ENCODE measurements around the gene ATP5IF1.
A peak's percentile ranks its signal among the peaks of the same experiment; 100 is the strongest.

Gene ATP5IF1

GRCh38 chr1:28233264-28233606, 2.7 kb upstream of the ATP5IF1 start:
- Histone ChIP-seq H3K9ac (ENCODE audit: low read depth in 1 of 2, low read length in 2 of 2) (no peak overlapping the region), H3K36me3 (ENCODE audit: control insufficient read depth in 1 of 2, insufficient read depth in 2 of 2, low read length in 2 of 2) (peaks cover 0 to 20% of the 10 kb centered on the region in 2 donors), H3K27me3 (ENCODE audit: control insufficient read depth in 1 of 2, insufficient read depth in 2 of 2, low read length in 2 of 2) (no peaks in the 10 kb centered on the region), H3K27ac (ENCODE audit: low read depth, low read length) (no peak overlapping the region), H3K9me3 (ENCODE audit: control insufficient read depth in 1 of 2, low read length in 2 of 2) (no peaks in the 10 kb centered on the region), H3K4me3 (ENCODE audit: low read depth in 1 of 2, low read length in 2 of 2) (peak overlapping the region; percentile 98 to 100), H3K4me1 (ENCODE audit: control insufficient read depth in 1 of 2, insufficient read depth in 2 of 2, low read length in 2 of 2) (peaks cover 14 to 35% of the 10 kb centered on the region in 2 donors)

- Histone ChIP-seq H3K4me3 (ENCODE audit: low read depth in 1 of 2, low read length in 2 of 2) (peak overlapping the region; percentile 82 to 98), H3K9me3 (ENCODE audit: control insufficient read depth in 1 of 2, low read length in 2 of 2) (no peaks in the 10 kb centered on the region), H3K36me3 (ENCODE audit: control insufficient read depth in 1 of 2, insufficient read depth in 2 of 2, low read length in 2 of 2) (peaks cover 8 to 12% of the 10 kb centered on the region in 2 donors), H3K9ac (ENCODE audit: low read depth in 1 of 2, low read length in 2 of 2) (peak overlapping the region; percentile 86 to 99), H3K27me3 (ENCODE audit: control insufficient read depth in 1 of 2, insufficient read depth in 2 of 2, low read length in 2 of 2) (no peaks in the 10 kb centered on the region), H3K4me1 (ENCODE audit: control insufficient read depth in 1 of 2, insufficient read depth in 2 of 2, low read length in 2 of 2) (peaks cover 23 to 31% of the 10 kb centered on the region in 2 donors), H3K27ac (ENCODE audit: low read depth, low read length) (peak overlapping the region; percentile 89)
These were observed 865 bp downstream of the ATP5IF1 start for GRCh38 chr1:28236656-28237322.

GRCh38 chr1:28239004-28239403, 3.1 kb downstream of the ATP5IF1 start:
- H3K36me3 ChIP-seq (ENCODE audit: control insufficient read depth in 1 of 2, insufficient read depth in 2 of 2, low read length in 2 of 2) = peaks cover 8 to 12% of the 10 kb centered on the region in 2 donors
- no peaks in the 10 kb centered on the region for H3K27me3 ChIP-seq (ENCODE audit: control insufficient read depth in 1 of 2, insufficient read depth in 2 of 2, low read length in 2 of 2)
- H3K4me3 ChIP-seq (ENCODE audit: low read depth in 1 of 2, low read length in 2 of 2) = no peak overlapping the region
- no peaks in the 10 kb centered on the region for H3K9me3 ChIP-seq (ENCODE audit: control insufficient read depth in 1 of 2, low read length in 2 of 2)
- no peak overlapping the region for H3K27ac ChIP-seq (ENCODE audit: low read depth, low read length)
- H3K4me1 ChIP-seq (ENCODE audit: control insufficient read depth in 1 of 2, insufficient read depth in 2 of 2, low read length in 2 of 2) = peaks cover 25 to 36% of the 10 kb centered on the region in 2 donors
- H3K9ac ChIP-seq (ENCODE audit: low read depth in 1 of 2, low read length in 2 of 2) = no peak overlapping the region

- H3K9me3 ChIP-seq (ENCODE audit: control insufficient read depth in 1 of 2, low read length in 2 of 2) = no peaks in the 10 kb centered on the region
- no peaks in the 10 kb centered on the region for H3K27me3 ChIP-seq (ENCODE audit: control insufficient read depth in 1 of 2, insufficient read depth in 2 of 2, low read length in 2 of 2)
- H3K27ac ChIP-seq (ENCODE audit: low read depth, low read length) = no peak overlapping the region
- H3K4me1 ChIP-seq (ENCODE audit: control insufficient read depth in 1 of 2, insufficient read depth in 2 of 2, low read length in 2 of 2) = peaks cover 35 to 46% of the 10 kb centered on the region in 2 donors
- no peak overlapping the region for H3K9ac ChIP-seq (ENCODE audit: low read depth in 1 of 2, low read length in 2 of 2)
- H3K4me3 ChIP-seq (ENCODE audit: low read depth in 1 of 2, low read length in 2 of 2) = no peak overlapping the region
- H3K36me3 ChIP-seq (ENCODE audit: control insufficient read depth in 1 of 2, insufficient read depth in 2 of 2, low read length in 2 of 2) = peaks cover 8 to 12% of the 10 kb centered on the region in 2 donors
These were observed 4.1 kb downstream of the ATP5IF1 start for GRCh38 chr1:28240024-28240423.

GRCh38 chr1:28241638-28242241, 5.8 kb downstream of the ATP5IF1 start:
- Histone ChIP-seq H3K9ac (ENCODE audit: low read depth in 1 of 2, low read length in 2 of 2) (no peak overlapping the region), H3K4me3 (ENCODE audit: low read depth in 1 of 2, low read length in 2 of 2) (no peak overlapping the region), H3K27ac (ENCODE audit: low read depth, low read length) (no peak overlapping the region)

GRCh38 chr1:28243685-28244311, 7.9 kb downstream of the ATP5IF1 start:
- Histone ChIP-seq H3K36me3 (ENCODE audit: control insufficient read depth in 1 of 2, insufficient read depth in 2 of 2, low read length in 2 of 2) (peaks cover 3 to 8% of the 10 kb centered on the region in 2 donors), H3K4me1 (ENCODE audit: control insufficient read depth in 1 of 2, insufficient read depth in 2 of 2, low read length in 2 of 2) (peaks cover 30 to 43% of the 10 kb centered on the region in 2 donors), H3K4me3 (ENCODE audit: low read depth in 1 of 2, low read length in 2 of 2) (peak overlapping the region in 1 of 2 donors; percentile 24), H3K9me3 (ENCODE audit: control insufficient read depth in 1 of 2, low read length in 2 of 2) (no peaks in the 10 kb centered on the region), H3K27ac (ENCODE audit: low read depth, low read length) (no peak overlapping the region), H3K27me3 (ENCODE audit: control insufficient read depth in 1 of 2, insufficient read depth in 2 of 2, low read length in 2 of 2) (no peaks in the 10 kb centered on the region), H3K9ac (ENCODE audit: low read depth in 1 of 2, low read length in 2 of 2) (peak overlapping the region; percentile 29 to 35)

More at GRCh38 chr1:28241638-28242241, 5.8 kb downstream of the ATP5IF1 start:
- Histone ChIP-seq H3K27me3 (ENCODE audit: control insufficient read depth in 1 of 2, insufficient read depth in 2 of 2, low read length in 2 of 2) (no peaks in the 10 kb centered on the region), H3K36me3 (ENCODE audit: control insufficient read depth in 1 of 2, insufficient read depth in 2 of 2, low read length in 2 of 2) (peaks cover 8 to 12% of the 10 kb centered on the region in 2 donors), H3K4me1 (ENCODE audit: control insufficient read depth in 1 of 2, insufficient read depth in 2 of 2, low read length in 2 of 2) (peaks cover 33 to 46% of the 10 kb centered on the region in 2 donors), H3K9me3 (ENCODE audit: control insufficient read depth in 1 of 2, low read length in 2 of 2) (no peaks in the 10 kb centered on the region)

GRCh38 chr1:28244549-28245251, 8.8 kb downstream of the ATP5IF1 start:
- H3K4me3 ChIP-seq (ENCODE audit: low read depth in 1 of 2, low read length in 2 of 2) = peak overlapping the region; percentile 46 to 48
- H3K4me1 ChIP-seq (ENCODE audit: control insufficient read depth in 1 of 2, insufficient read depth in 2 of 2, low read length in 2 of 2) = peaks cover 38 to 49% of the 10 kb centered on the region in 2 donors
- peak overlapping the region; percentile 58 for H3K27ac ChIP-seq (ENCODE audit: low read depth, low read length)
- H3K9ac ChIP-seq (ENCODE audit: low read depth in 1 of 2, low read length in 2 of 2) = peak overlapping the region; percentile 15 to 29
- H3K9me3 ChIP-seq (ENCODE audit: control insufficient read depth in 1 of 2, low read length in 2 of 2) = no peaks in the 10 kb centered on the region
- peaks cover 3 to 4% of the 10 kb centered on the region in 2 donors for H3K36me3 ChIP-seq (ENCODE audit: control insufficient read depth in 1 of 2, insufficient read depth in 2 of 2, low read length in 2 of 2)
- H3K27me3 ChIP-seq (ENCODE audit: control insufficient read depth in 1 of 2, insufficient read depth in 2 of 2, low read length in 2 of 2) = no peaks in the 10 kb centered on the region

- Histone ChIP-seq H3K9ac (ENCODE audit: low read depth in 1 of 2, low read length in 2 of 2) (peak overlapping the region; percentile 69 to 70), H3K4me1 (ENCODE audit: control insufficient read depth in 1 of 2, insufficient read depth in 2 of 2, low read length in 2 of 2) (peaks cover 38 to 54% of the 10 kb centered on the region in 2 donors), H3K4me3 (ENCODE audit: low read depth in 1 of 2, low read length in 2 of 2) (peak overlapping the region; percentile 78 to 80), H3K27me3 (ENCODE audit: control insufficient read depth in 1 of 2, insufficient read depth in 2 of 2, low read length in 2 of 2) (no peaks in the 10 kb centered on the region), H3K27ac (ENCODE audit: low read depth, low read length) (peak overlapping the region; percentile 48), H3K9me3 (ENCODE audit: control insufficient read depth in 1 of 2, low read length in 2 of 2) (no peaks in the 10 kb centered on the region), H3K36me3 (ENCODE audit: control insufficient read depth in 1 of 2, insufficient read depth in 2 of 2, low read length in 2 of 2) (no peaks in the 10 kb centered on the region)
These were observed 10.5 kb downstream of the ATP5IF1 start for GRCh38 chr1:28246427-28246832.

GRCh38 chr1:28247612-28248272, 11.8 kb downstream of the ATP5IF1 start:
- Histone ChIP-seq H3K9me3 (ENCODE audit: control insufficient read depth in 1 of 2, low read length in 2 of 2) (no peaks in the 10 kb centered on the region), H3K9ac (ENCODE audit: low read depth in 1 of 2, low read length in 2 of 2) (peak overlapping the region; percentile 50 to 71), H3K4me1 (ENCODE audit: control insufficient read depth in 1 of 2, insufficient read depth in 2 of 2, low read length in 2 of 2) (peaks cover 34 to 50% of the 10 kb centered on the region in 2 donors), H3K36me3 (ENCODE audit: control insufficient read depth in 1 of 2, insufficient read depth in 2 of 2, low read length in 2 of 2) (no peaks in the 10 kb centered on the region), H3K4me3 (ENCODE audit: low read depth in 1 of 2, low read length in 2 of 2) (peak overlapping the region; percentile 64 to 66), H3K27me3 (ENCODE audit: control insufficient read depth in 1 of 2, insufficient read depth in 2 of 2, low read length in 2 of 2) (no peaks in the 10 kb centered on the region), H3K27ac (ENCODE audit: low read depth, low read length) (peak overlapping the region; percentile 70)
